Activated CD4-positive, alpha-beta memory T cell treated with anti-CD3 and anti-CD28 coated beads for 36 hours (primary cell): ENCODE data around the gene ASB18. TPM values are rescaled to one million over a fixed set of nuclear protein-coding genes. Genes with fewer than 3 reads are reported as not detected.
"Not testable (repeated sequence)": the region's sequence is repeated elsewhere in the genome, so short reads cannot be mapped to it uniquely, and the experiment has no call there.

Source experiments
- CTCF ChIA-PET: fragments of 350-600 bp; sonication (Branson Sonifier 250); formaldehyde crosslinking; loops from one replicate; lab custom pipeline; 2021; ENCODE audit warnings: antibody characterized with exemption, inconsistent platforms; lab: Charles Lee
- POLR2A ChIA-PET: fragments of 350-600 bp; sonication (Branson Sonifier 250); formaldehyde crosslinking; loops from one replicate; lab custom pipeline; 2021; ENCODE audit warnings: antibody characterized with exemption; lab: Charles Lee
- DNase-seq: peaks from one replicate; pipeline ENCODE4 v3.0.0-alpha.2; 2020
- H3K27ac Mint-ChIP-seq: one replicate; pipeline ENCODE4 v1.8.0; 2021; ENCODE audit warnings: mixed read lengths
- H3K27me3 Mint-ChIP-seq: one replicate; pipeline ENCODE4 v1.8.0; 2021; ENCODE audit warnings: mixed read lengths
- H3K36me3 Mint-ChIP-seq: one replicate; pipeline ENCODE4 v1.8.0; 2021; ENCODE audit warnings: mixed read lengths
- H3K4me1 Mint-ChIP-seq: one replicate; pipeline ENCODE4 v1.8.0; 2021; ENCODE audit warnings: low read depth, mixed read lengths
- H3K4me3 Mint-ChIP-seq: one replicate; pipeline ENCODE4 v1.8.0; 2021; ENCODE audit warnings: mild to moderate bottlenecking, mixed read lengths
- H3K9me3 Mint-ChIP-seq: one replicate; pipeline ENCODE4 v1.8.0; 2021; ENCODE audit warnings: mixed read lengths
- intact Hi-C: fragments of 100-400 bp; cut with micrococcal nuclease; formaldehyde crosslinking; loops from one replicate; pipeline ENCODE4 v1.15.1; 2023
- total RNA-seq, 2 experiments: library from RNA; stranded (reverse); gene quantifications; one replicate each; pipeline ENCODE4 v1.2.3, GENCODE V29; 2021

Gene ASB18
- total RNA-seq, 2 experiments from 2014 or later: not detected

DNA sequence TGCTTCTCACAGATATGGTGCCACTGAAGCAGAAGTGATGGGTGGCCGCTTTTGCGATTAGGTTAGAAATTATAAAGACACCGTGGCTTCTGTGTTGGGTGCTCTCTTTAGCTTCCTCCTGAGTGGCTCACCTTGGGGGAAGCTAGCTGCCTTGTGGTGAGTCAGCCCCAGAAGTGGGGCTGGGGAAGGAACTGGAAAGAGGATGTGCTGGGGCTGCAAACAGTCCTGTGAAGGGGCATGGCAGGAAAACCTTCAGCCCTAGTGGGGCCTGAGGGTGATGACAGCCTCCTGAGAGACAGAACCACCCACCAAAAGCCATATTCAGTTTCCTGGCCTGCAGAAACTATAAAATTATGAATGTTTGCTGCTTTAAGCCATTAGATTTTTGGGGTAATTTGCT lies 8.9 kb upstream of the ASB18 start:
- Mint-ChIP-seq H3K4me3 (no peak overlapping the region), H3K36me3 (no peaks in the 10 kb centered on the region), H3K27ac (no peak overlapping the region), H3K27me3 (peaks cover 30% of the 10 kb centered on the region), H3K9me3 (peaks cover 20% of the 10 kb centered on the region), H3K4me1 (no peaks in the 10 kb centered on the region)
- ChIA-PET POLR2A (no interaction called here), CTCF (no interaction called here)
- DNase-seq: no peak
- intact Hi-C loops: no loop called here

DNA sequence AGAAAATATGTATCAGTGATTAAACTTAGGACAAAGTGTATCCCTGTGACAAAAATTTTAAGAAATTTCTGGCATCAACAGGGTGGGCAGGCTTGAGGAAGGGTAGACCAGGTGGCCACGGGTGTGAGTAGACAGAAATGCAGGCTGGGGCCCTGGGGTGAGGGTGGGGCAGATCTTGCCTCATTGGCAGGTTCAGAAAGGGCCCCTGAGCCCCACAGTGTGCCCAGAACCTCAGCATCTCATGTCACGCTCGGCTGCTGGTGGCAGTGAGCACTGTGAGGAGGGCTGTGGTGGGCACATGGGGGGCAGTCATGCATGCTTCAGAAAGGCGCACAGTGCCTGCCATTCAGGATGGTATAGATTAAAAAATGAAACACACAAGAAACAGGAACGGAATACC lies 7.6 kb upstream of the ASB18 start:
- Mint-ChIP-seq H3K36me3 (no peaks in the 10 kb centered on the region), H3K4me3 (no peak overlapping the region), H3K4me1 (no peaks in the 10 kb centered on the region), H3K27ac (no peak overlapping the region), H3K27me3 (peaks cover 28% of the 10 kb centered on the region), H3K9me3 (peaks cover 20% of the 10 kb centered on the region)
- POLR2A ChIA-PET: no interaction called here
- intact Hi-C loops: no loop called here
- DNase-seq: no peak
- CTCF ChIA-PET: no interaction called here

DNA sequence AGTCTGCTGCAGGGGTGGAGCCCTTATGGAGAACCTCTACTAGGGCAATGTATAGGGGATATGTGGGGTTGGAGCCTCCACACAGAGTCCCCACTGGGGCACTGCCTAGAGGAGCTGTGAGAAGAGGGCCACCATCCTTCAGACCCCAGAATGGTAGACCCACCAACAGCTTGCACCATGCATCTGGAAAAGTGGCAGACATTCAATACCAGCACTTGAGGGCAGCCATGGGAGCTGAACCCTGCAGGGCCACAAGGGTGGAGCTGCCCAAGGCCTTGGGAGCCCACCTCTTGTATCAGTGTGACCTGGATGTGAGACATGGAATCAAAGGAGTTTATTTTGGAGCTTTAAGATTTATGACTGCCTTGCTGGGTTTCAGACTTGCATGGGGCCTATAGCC lies 5.7 kb upstream of the ASB18 start:
- POLR2A ChIA-PET, H3K27ac Mint-ChIP-seq, DNase-seq, H3K36me3 Mint-ChIP-seq, intact Hi-C loops, H3K4me1 Mint-ChIP-seq, CTCF ChIA-PET, H3K4me3 Mint-ChIP-seq: not testable (repeated sequence)
- Mint-ChIP-seq H3K27me3 (peaks cover 23% of the 10 kb centered on the region), H3K9me3 (peaks cover 20% of the 10 kb centered on the region)

DNA sequence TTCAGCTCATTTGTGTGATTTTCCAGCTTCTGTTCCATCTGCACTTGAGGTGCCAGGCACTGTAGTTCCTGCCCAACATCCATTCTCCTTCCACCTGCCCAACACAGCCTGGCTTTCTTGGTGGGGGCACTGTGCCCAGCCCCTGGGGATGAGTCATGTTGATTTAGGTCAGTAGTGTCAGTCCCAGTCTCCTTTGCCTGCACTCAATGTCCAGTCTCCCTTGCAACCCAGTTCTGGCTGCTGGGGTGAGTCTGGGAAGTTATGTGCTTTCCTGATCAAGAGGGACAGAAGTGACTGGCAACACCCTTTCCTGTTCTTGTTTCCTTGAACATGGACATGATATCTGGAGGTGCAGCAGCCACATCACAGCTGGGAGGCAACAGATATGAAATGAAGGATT lies 1.5 kb upstream of the ASB18 start:
- CTCF ChIA-PET: no interaction called here
- intact Hi-C loops: no loop called here
- H3K4me1 Mint-ChIP-seq: no peaks in the 10 kb centered on the region
- H3K4me3 Mint-ChIP-seq: no peak overlapping the region
- DNase-seq: no peak
- H3K9me3 Mint-ChIP-seq: peaks cover 28% of the 10 kb centered on the region
- POLR2A ChIA-PET: no interaction called here
- peaks cover 24% of the 10 kb centered on the region for H3K27me3 Mint-ChIP-seq
- H3K36me3 Mint-ChIP-seq: no peaks in the 10 kb centered on the region
- no peak overlapping the region for H3K27ac Mint-ChIP-seq

DNA sequence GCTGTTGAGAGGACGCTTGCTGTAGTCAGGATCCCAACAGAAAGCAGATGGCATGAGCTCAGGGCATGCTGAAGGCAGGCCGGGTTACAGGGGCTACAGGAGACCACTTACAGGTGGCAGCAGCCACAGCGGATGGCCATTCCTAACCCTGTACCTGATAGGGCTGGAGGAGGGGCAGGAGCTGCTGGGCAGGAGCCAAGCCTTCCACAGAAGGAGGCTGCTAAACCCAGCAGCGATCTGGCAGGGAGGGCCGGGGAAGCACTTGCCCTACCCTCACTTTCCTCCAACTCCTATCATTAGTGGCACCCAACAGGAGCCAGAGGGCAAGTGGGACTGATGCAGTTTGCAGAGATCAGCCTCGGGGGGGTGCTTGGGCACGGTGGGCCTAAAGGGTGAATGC lies 2.0 kb downstream of the ASB18 start:
- no peak overlapping the region for H3K4me3 Mint-ChIP-seq
- H3K27ac Mint-ChIP-seq: no peak overlapping the region
- POLR2A ChIA-PET: no interaction called here
- intact Hi-C loops: no loop called here
- H3K4me1 Mint-ChIP-seq: no peaks in the 10 kb centered on the region
- H3K9me3 Mint-ChIP-seq: peaks cover 9% of the 10 kb centered on the region
- CTCF ChIA-PET: no interaction called here
- no peaks in the 10 kb centered on the region for H3K36me3 Mint-ChIP-seq
- DNase-seq: no peak
- H3K27me3 Mint-ChIP-seq: peaks cover 32% of the 10 kb centered on the region

DNA sequence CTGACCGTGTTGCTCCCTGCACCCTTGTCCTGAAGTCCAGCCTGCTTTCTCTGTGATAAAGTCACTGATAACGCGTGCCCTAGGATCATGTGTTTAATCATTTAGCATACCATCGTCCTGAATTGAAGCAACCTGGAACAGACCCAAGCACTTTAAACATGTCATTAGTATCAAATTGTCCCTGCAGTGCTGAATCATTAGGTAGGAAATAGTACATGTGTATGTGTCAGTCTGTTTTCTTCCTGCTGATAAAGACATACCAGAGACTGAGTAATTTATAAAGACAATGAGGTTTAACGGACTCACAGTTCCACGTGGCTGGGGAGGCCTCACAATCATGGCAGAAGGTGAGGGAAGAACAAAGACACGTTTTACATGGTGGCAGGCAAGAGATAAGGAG lies 2.8 kb downstream of the ASB18 start:
- Mint-ChIP-seq H3K36me3 (no peaks in the 10 kb centered on the region), H3K27me3 (peaks cover 37% of the 10 kb centered on the region), H3K4me1 (no peaks in the 10 kb centered on the region), H3K27ac (no peak overlapping the region), H3K4me3 (no peak overlapping the region), H3K9me3 (peaks cover 9% of the 10 kb centered on the region)
- DNase-seq: no peak
- intact Hi-C loops: no loop called here
- POLR2A ChIA-PET: no interaction called here
- CTCF ChIA-PET: no interaction called here

DNA sequence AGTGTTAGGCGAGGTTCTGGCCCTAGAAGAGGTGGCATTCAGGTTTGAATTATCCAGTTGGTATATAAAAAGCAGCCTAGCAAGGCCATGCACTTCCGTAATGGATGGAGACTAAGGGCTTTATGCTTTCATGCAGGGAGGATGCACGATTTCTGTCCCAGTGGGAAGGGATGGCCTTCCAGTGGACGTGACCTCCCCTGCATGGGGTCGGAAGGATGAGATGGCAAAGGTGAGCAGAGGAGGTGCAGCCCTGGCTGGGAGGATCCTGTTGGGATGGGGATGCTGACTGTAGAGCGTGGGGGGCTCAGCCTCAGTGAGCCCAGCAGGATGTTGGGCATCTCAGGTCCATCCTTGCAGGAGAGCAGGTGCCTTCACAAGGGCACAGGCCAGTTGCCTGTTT lies 4.8 kb downstream of the ASB18 start:
- Mint-ChIP-seq H3K36me3 (no peaks in the 10 kb centered on the region), H3K4me3 (no peak overlapping the region), H3K9me3 (peaks cover 9% of the 10 kb centered on the region), H3K4me1 (no peaks in the 10 kb centered on the region), H3K27ac (no peak overlapping the region), H3K27me3 (peaks cover 34% of the 10 kb centered on the region)
- ChIA-PET POLR2A (no interaction called here), CTCF (no interaction called here)
- no peak for DNase-seq
- intact Hi-C loops: no loop called here

DNA sequence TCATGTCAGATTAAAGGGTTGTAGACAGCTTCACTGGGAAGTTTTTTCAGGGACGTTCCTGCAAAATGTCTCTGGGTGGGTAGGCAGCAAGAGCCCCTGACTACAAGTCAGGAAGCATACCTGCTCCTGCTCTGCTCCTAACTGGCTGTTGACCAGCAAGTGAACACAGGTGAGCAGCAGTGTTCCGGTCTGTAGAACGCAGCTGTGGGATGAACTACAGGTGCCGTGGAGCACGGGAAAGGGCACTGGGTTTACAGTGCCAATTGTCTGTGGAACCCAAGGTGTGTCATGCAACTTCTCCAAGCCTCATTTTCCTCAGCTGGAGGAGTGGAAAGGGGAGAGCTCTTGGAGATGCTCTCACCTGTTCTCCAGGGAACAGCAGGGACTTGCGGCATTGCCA lies 6.6 kb downstream of the ASB18 start:
- no peaks in the 10 kb centered on the region for H3K36me3 Mint-ChIP-seq
- H3K9me3 Mint-ChIP-seq: peaks cover 9% of the 10 kb centered on the region
- no peak for DNase-seq
- peaks cover 27% of the 10 kb centered on the region for H3K27me3 Mint-ChIP-seq
- H3K4me1 Mint-ChIP-seq: no peaks in the 10 kb centered on the region
- H3K4me3 Mint-ChIP-seq: no peak overlapping the region
- POLR2A ChIA-PET: no interaction called here
- CTCF ChIA-PET: no interaction called here
- intact Hi-C loops: no loop called here
- H3K27ac Mint-ChIP-seq: no peak overlapping the region

DNA sequence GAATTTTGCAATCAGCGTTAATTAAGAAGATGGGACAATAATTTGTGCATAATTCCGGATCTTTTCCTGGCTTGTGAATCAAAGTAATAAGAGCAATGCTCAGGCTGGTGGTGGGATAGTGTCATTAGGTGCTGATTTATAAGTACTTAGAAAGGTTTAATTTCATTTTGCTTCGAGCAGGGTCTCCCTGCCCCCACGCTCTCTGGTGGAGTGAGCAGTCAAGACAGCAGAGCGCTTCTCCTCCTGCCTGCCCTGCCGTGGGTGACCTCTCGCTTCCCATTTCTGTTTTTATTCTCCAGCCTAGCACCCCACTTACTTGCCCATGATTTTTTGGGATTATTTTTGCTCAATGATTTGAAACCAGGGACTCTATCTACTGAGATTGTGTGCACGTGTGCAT lies 7.1 kb downstream of the ASB18 start:
- DNase-seq: no peak
- Mint-ChIP-seq H3K9me3 (peaks cover 9% of the 10 kb centered on the region), H3K4me3 (no peak overlapping the region), H3K4me1 (no peaks in the 10 kb centered on the region), H3K36me3 (no peaks in the 10 kb centered on the region), H3K27ac (no peak overlapping the region), H3K27me3 (peaks cover 28% of the 10 kb centered on the region)
- POLR2A ChIA-PET: no interaction called here
- intact Hi-C loops: no loop called here
- CTCF ChIA-PET: no interaction called here

DNA sequence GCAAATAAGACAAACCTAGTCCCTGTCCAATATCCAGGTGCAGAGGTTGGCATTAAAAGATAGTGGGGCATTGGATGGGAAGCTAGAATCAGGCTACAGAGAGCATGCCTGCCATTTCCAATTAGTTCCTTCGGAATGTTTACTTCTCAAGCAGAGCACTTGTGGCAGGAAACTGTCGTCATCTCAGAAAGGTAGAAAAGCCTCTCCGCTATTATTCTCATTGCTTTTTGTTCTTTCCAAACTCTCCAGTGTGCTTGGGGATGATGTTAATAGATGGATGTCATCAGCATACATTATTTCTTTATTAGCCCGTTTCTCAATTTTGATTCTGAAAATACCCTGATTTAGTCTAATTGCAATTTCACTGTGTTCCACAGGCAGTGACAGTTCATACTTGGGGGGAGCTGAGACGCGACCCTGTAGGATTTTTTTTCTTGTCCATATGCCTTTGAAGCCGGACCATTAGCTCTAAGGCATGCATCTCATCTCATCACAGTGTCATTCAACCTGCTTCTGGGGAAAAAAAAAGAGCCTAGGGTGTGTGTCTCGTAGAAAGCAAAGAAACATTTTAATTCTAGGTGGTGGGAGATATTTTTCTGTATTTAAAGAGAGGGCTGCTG lies 7.7 kb downstream of the ASB18 start:
- H3K27me3 Mint-ChIP-seq: peaks cover 29% of the 10 kb centered on the region
- ChIA-PET POLR2A (no interaction called here), CTCF (no interaction called here)
- H3K27ac Mint-ChIP-seq: no peak overlapping the region
- peaks cover 4% of the 10 kb centered on the region for H3K9me3 Mint-ChIP-seq
- no peaks in the 10 kb centered on the region for H3K4me1 Mint-ChIP-seq
- intact Hi-C loops: no loop called here
- no peak overlapping the region for H3K4me3 Mint-ChIP-seq
- DNase-seq: no peak
- H3K36me3 Mint-ChIP-seq: no peaks in the 10 kb centered on the region

DNA sequence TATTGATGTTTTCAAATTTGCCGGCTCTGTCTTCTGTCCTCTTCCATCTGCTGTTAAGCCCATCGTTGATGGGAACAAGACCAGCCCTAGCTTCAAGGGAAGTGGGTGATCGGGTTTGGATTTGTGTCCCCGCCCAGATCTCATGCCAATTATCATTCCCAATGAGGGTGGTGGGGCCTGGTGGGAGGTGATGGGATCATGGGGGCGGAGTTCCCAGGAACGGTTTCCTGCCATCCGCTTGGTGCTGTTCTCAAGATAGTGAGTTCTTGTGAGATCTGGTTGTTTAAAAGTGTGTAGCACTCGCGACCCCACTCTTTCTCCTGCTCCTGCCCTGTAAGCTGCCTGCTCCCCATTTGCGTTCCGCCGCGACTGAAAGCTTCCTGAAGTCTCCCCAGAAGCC lies 9.5 kb downstream of the ASB18 start:
- Mint-ChIP-seq H3K4me3 (no peak overlapping the region), H3K4me1 (no peaks in the 10 kb centered on the region), H3K27ac (no peak overlapping the region), H3K9me3 (no peaks in the 10 kb centered on the region), H3K27me3 (peaks cover 21% of the 10 kb centered on the region), H3K36me3 (no peaks in the 10 kb centered on the region)
- no peak for DNase-seq
- intact Hi-C loops: no loop called here
- ChIA-PET POLR2A (no interaction called here), CTCF (no interaction called here)

DNA sequence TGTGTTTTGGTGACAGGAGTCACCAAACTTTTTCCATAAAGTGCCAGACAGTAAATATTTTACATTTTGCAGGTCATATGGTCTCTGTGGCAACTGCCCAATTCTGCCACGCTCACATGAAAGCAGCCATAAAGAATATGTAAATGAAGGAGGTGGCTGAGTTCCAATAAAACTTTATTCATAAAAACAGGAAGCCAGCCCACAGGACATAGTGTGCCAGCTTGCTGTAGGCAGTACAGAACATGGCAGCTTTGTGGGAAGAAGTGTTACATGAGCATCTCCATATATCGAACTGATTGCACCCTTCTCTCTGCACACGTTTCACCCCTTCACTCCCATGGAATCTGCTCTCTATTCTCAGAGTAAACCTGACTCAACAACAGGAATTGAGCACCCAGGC lies 10.2 kb downstream of the ASB18 start:
- no peaks in the 10 kb centered on the region for H3K4me1 Mint-ChIP-seq
- DNase-seq: no peak
- intact Hi-C loops: no loop called here
- CTCF ChIA-PET: no interaction called here
- no peaks in the 10 kb centered on the region for H3K9me3 Mint-ChIP-seq
- H3K36me3 Mint-ChIP-seq: no peaks in the 10 kb centered on the region
- peaks cover 19% of the 10 kb centered on the region for H3K27me3 Mint-ChIP-seq
- no peak overlapping the region for H3K4me3 Mint-ChIP-seq
- no peak overlapping the region for H3K27ac Mint-ChIP-seq
- POLR2A ChIA-PET: no interaction called here

DNA sequence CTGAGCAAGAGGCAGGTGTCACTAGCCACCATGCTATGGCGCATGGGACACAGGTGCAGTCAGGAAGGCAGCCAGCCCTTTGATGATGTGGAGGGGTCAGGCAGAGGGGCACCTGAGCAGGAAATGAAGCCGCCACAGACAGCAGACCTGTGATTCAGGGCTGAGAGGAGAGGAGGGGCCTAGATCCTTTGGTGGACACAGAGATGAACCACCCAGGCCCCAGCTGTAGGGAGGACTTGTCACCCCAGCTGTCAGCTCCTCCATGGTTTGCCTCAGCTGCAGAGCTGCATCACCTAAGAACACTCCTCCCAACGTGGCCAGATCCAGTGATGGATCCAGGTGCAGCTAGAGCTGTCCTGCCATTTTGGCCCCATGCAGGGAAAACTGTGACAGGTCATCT lies 11.6 kb downstream of the ASB18 start:
- CTCF ChIA-PET: no interaction called here

More for the DNA sequence above, 11.6 kb downstream of the ASB18 start:
- intact Hi-C loops: no loop called here
- Mint-ChIP-seq H3K9me3 (no peaks in the 10 kb centered on the region), H3K27me3 (peaks cover 19% of the 10 kb centered on the region), H3K4me3 (no peak overlapping the region), H3K4me1 (no peaks in the 10 kb centered on the region), H3K36me3 (no peaks in the 10 kb centered on the region), H3K27ac (no peak overlapping the region)
- POLR2A ChIA-PET: no interaction called here
- no peak for DNase-seq
